Fibroblast of skin of abdomen (primary cell): Measurements from ENCODE around the gene PAXIP1. TPM values are rescaled to one million over a fixed set of nuclear protein-coding genes. Genes with fewer than 3 reads are reported as not detected.
A peak's percentile ranks its signal among the peaks of the same experiment; 100 is the strongest.
"Not testable (repeated sequence)": the region's sequence is repeated elsewhere in the genome, so short reads cannot be mapped to it uniquely, and the experiment has no call there.

Experiments
- DNase-seq: peaks from one replicate; pipeline ENCODE4 v3.0.0-alpha.2; 2013
- polyA plus RNA-seq, 2 experiments: library from polyadenylated mRNA; unstranded; fragments of 120-200 nt; gene quantifications; one replicate each; pipeline ENCODE4 v1.2.1, GENCODE V29; 2013; ENCODE audit not compliant: insufficient read length in 2 of 2

The PAXIP1 gene
- 9.5 TPM for polyA plus RNA-seq (2013, experiment 1 of 2; ENCODE audit: insufficient read length)
- 9.1 TPM for polyA plus RNA-seq (2013, experiment 2 of 2; ENCODE audit: insufficient read length)

DNA sequence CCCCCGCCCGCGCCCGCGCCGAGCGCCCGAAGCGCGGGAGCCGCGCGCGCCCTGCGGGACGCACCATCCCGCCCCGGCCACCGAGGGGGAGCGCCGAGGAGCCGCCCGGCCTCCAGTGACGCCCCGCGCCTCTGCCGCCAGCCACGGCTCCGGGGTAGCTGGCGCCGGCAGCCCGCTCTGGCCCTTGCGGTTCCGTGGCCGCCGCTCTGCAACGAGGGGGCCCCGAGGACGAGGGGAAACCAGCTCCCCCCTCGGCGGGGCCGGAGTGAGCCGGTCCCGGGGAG, at the start of gene PAXIP1:
Gene PAXIP1, minus strand, starts transcription at position 33 of the 284 bp plus-strand sequence. CDS start 195 bp downstream, outside the sequence.
- DNase-seq, result peak; percentile 64

DNA sequence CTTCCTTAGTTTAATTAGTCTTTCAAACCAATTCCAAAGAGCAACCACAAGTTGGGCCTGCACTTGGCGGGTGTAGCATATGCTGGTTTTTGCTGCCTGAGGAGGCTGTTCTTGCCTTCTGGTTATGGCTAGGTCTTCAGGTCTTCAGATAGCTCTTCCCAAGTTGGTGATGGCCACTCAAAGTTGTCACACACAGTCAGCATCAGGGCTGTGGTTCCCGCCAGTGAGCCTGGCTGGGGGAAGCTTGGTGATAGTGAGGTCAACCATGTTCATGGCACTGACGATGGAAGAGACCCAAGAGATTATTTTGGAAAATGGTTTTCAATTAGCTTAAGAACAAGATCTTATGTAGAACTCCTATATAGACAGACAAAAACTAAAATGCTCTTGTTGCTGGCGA, 48.4 kb upstream of the PAXIP1 start:
- DNase-seq, result no peak

DNA sequence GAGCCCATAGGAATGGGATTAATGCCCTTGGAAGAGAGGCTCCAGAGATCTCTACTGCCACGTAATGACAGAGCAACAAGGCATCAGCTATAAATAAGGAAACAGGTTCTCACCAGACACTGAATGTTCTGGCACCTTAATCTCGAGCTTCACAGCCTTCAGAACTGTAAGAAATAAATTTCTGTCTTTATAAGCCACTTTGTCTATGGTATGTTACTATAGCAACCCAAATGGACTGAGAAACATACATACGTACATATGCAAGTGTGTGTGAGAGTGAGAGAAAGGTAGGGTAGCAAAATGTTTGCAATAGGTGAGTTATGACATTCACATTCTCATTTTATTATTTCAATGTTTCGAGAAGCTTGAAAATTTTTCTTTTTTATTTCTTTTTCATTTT, 45.1 kb upstream of the PAXIP1 start:
- no peak for DNase-seq

- no peak for DNase-seq
Observed at GRCh38 chr7:155043756-155044155, 40.8 kb upstream of the PAXIP1 start.

GRCh38 chr7:155038335-155038734, 35.4 kb upstream of the PAXIP1 start:
- no peak for DNase-seq

DNA sequence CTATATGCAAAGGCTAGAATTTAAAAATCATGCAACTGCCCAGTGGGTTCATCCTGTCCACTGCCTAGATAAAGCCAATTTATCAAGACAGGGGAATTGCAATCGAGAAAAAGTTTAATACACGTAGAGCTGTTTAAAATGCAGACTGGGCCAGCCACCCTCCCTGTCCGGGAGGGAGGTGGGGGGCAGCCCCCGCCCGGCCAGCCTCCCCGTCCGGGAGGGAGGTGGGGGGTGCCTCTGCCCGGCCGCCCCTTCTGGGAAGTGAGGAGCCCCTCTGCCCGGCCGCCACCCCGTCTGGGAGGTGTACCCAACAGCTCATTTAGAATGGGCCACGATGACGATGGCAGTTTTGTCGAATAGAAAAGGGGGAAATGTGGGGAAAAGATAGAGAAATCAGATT, 31.6 kb upstream of the PAXIP1 start:
- not testable (repeated sequence) for DNase-seq

DNA sequence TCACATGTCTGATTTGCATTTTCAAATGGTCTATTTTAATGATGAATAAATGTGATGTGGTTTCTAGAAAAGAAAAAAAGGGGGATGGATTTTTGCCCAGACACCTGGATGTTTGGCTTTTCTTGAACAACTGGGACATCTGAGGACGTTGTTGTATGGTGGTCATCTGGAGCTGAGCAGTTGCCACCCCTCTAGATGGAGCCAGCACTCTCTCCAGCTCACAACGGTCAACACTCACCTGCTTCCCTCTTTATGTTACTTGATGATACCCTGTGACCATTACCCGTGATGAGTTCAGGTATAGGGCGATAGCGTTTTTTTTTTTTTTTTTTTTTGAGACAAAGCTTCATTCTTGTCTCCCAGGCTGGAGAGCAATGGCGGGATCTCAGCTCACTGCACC, 30.1 kb upstream of the PAXIP1 start:
- no peak for DNase-seq

DNA sequence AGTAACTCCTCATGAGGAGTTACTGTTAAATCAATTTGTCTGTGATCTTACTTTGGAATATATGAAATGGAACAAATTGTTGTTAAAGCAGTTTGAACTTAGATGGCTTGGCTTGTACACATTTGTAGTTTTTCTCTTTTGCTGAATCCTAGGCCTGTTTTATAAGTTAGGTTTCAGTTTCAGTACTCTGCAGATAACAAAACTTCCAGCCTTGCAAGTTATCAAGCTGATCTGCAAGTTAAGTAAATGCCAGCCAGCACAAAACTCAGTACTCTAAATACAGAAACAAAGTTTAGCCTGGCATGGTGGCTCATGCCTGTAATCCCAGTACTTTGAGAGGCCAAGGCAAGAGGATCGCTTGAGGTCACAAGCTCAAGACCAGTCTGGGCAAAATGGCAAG, 25.0 kb upstream of the PAXIP1 start:
- DNase-seq, result no peak

- DNase-seq, result no peak
Observed at GRCh38 chr7:155021699-155022145, 18.8 kb upstream of the PAXIP1 start.

- no peak for DNase-seq
Observed at GRCh38 chr7:155020996-155021395, 18.1 kb upstream of the PAXIP1 start.

DNA sequence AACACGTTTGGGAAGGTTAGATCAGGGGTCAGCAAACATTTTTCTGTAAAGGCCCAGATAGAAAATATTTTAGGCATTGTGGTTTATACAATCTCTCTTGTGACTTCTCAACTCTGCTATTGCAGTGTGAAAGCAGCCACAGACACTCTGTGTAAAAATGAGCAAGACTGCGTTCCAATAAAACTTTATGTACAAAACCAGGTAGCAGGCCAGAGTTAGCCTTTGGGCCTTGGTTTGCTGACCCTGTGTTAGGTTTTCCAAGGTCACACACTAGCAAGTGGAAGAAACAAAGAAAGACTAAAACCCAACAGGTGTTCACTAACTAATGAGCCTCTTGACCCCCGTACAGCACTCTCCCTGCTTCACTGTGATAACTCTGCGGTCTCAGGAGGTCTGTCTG, 14.9 kb upstream of the PAXIP1 start:
- DNase-seq, result no peak

DNA sequence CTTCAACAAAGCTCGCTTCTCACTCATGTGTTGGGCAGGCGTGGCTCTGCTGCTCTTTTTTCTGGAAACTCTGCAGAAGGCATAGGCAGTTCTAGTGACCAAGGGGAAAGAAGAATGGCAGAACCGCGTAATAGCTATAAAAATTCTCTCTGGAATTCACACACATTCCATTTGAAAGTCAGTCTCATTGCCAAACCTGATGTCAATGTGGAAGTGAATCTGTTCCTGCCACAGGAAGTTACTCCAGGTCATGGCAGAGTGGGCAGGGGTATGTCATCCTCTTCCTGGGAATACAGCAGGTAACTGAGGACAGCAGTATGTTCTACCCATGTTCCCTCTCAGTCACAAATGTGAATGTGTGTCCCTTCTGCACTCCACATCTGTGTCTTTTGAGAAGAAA, 8.2 kb upstream of the PAXIP1 start:
- no peak for DNase-seq

GRCh38 chr7:155009570-155010157, 6.7 kb upstream of the PAXIP1 start:
- no peak for DNase-seq

DNA sequence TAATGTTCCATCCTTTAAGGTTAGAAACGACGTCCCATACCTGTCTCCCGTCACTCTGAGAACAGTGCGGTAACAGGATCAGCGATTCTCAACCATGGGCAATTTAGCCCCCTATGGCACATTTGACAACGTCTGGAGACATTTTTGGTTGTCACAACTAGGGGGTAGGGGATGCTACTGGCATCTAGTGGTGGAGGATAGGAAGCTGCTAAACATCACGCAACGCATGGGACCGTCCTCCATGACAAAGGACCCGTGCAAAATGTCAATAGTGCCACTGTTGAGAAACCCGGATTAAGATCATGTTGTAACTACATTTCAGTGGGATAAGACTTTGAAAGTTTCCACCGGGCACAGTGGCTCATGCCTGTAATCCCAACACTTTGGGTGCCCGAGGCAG, 5.0 kb upstream of the PAXIP1 start:
- DNase-seq, result no peak

GRCh38 chr7:155003376-155004214, 671 bp upstream of the PAXIP1 start:
- DNase-seq, result peak; percentile 85

DNA sequence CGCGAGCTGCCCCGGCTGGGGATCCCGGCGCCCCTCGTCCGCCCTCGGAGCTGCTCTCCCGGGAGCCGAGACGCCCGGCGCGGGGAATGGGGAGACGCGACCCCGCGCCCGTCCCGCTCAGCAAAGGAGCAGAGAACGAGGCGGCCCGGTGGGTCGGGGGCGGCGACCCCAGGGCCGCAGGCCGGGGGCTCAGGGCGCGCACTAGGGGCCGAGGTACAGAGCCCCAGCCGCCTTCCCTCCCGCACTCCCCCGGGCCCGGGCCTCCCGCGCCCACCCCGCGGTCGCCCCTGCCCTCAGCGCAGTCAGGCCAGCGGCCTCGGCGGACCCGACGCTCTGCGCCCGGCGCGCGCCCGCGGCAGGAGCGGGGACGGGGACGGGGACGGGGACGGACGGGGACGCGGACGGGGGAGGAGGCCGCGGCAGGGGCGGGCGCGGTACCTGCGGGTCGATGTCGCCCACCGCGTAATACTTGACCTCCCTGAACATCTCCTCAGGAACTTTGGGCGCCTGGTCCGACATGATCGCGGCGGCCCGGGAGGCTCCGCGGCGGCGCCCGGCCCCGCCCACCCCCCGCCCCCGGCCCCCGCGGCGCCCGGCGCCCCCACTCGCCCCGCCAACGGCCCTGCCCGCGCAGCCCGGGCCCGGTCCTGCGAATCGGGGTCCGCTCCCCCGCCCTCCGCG, 373 bp downstream of the PAXIP1 start:
- no peak for DNase-seq

DNA sequence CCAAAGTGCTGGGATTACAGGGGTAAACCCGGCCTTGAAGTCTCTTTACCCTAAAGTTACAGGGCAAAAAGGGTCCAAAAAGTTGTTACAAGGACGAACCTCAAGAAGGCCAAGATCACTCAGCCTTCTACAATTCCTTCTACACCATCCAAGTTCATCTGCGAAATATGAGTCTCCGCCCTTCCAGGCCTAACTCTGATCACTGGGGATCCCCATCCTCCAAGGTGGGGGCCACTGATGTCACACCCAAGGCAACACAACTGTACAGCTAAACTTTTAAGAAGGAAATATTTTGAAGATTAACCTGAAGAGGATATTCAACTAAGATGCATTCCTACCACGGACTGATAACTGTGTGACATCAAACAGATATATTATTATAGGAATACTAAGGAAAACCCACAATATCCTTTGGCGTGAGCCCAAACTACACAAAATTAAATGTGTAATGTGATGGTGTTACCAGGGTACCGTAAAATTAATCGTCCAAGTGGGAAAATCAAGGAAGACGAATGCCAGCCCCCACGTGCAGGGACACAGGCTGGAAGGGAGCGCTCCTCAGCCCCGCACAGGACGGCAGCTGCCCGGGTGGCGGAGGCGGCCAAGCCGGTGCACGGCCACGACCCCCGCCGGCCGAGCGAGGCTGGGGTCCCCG, 1.0 kb downstream of the PAXIP1 start:
- DNase-seq, result no peak

DNA sequence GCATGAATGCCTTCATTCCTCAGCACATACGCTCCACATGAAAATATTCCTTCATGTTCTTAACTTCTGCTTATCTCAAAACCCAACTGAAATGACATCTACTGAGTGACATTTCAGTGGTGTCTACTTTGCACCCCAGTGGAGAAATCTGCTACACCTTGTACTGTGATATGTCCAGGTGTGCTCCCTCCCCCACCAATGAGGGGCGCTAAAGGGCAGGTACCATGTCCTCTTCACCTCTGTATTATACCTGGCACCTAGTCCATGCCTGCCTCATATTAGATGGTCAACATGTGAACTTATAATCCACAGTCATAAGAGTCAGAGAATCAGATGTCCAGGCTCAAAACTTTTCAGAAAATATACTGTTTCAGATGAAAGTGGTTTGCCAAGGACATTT, 2.1 kb downstream of the PAXIP1 start:
- DNase-seq, result no peak

DNA sequence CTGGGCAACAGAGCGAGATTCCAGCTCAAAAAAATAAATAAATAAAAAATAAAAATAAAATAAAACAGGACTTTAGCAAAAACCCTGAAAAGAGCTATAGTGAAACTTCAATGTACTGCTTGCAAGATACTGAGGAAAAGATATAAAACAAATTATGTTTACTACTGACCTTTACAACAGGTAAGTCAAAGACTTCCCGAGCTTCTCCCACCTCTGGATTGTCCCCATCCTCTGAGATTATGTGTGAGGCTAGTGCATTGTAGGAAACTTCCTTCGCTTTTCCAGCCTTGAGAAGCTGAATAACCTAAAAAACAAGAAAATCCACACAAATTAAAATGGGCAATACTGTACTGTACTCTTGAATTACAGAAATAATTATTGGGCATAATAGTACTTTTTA, 4.4 kb downstream of the PAXIP1 start:
- DNase-seq, result no peak

DNA sequence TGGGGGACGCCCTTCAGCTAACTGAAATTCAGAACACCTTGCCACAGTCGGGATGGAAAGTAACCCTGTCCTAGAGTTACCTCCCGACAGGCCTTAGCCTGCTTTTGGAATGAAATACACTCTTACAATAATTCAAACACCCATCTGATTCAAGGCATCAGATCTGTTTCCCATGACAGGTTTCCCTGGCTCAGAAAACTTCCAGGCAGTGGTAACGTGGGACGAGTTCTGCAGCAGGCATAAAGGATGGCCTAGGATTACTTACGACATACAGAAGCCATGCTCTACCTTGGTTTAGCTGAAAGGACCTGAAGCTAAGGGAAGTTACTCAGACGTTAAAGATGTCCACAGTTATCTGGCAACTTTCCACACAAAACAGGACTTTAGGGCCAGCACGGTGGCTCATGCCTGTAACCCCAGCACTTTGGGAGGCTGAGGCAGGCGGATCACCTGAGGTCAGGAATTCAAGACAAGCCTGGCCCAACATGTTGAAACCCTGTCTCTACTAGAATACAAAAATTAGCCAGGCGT, 5.0 kb downstream of the PAXIP1 start:
- no peak for DNase-seq

- DNase-seq, result no peak
Observed at GRCh38 chr7:154996756-154997155, 6.2 kb downstream of the PAXIP1 start.

DNA sequence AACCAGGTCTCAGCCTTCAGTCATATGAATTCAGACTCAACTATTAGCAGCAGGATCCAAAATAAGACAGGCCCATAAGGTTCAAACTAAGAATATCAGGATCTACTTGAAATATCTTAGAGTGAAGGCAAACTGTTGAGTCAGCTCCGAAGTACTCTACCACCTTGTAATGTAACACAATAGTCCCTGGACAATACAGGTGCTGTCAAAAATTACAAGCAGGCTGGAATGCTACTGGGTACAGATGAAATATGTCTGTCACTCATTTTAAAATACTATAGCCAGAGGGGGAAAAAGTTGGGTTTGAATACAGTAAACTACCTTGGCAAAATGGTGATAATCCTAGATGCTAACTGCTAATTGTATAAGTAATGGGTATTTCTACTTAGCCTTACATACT, 6.8 kb downstream of the PAXIP1 start:
- no peak for DNase-seq

- DNase-seq, result no peak
Observed at GRCh38 chr7:154994996-154995395, 7.9 kb downstream of the PAXIP1 start.
